Sigmoid colon (tissue), 7 donors: ENCODE measurements around the gene KIF6. TPM values are rescaled to one million over a fixed set of nuclear protein-coding genes. Genes with fewer than 3 reads are reported as not detected.
"Not testable (repeated sequence)": the region's sequence is repeated elsewhere in the genome, so short reads cannot be mapped to it uniquely, and the experiment has no call there.

ENCODE experiments used
- DNase-seq: peaks from one replicate; pipeline ENCODE4 v3.0.0-alpha.2; 2019
- H3K27ac ChIP-seq, 4 donors: fragments of 200-600 bp; sonication (generic); one replicate each; pipeline ENCODE4 v1.5.1; 2016 to 2019; ENCODE audit warnings: mild to moderate bottlenecking in 1 of 4
- H3K27me3 ChIP-seq, 3 donors: fragments of 200-600 bp; sonication (generic); one replicate each; pipeline ENCODE4 v1.5.1; 2019; ENCODE audit warnings: mild to moderate bottlenecking in 1 of 3
- H3K36me3 ChIP-seq, 4 donors: fragments of 200-600 bp; sonication (generic); one replicate each; pipeline ENCODE4 v1.5.1; 2016 to 2019
- H3K4me1 ChIP-seq, 4 donors: fragments of 200-600 bp; sonication (generic); one replicate each; pipeline ENCODE4 v1.5.1; 2017 to 2019
- H3K4me3 ChIP-seq, 4 donors: fragments of 200-600 bp; sonication (generic); one replicate each; pipeline ENCODE4 v1.5.1; 2017 to 2019; ENCODE audit warnings: mild to moderate bottlenecking in 2 of 4, moderate library complexity in 1 of 4
- H3K9me3 ChIP-seq, 4 donors: fragments of 200-600 bp in 3 of 4; sonication (generic) in 3 of 4; one replicate each; pipeline versions ENCODE4 v1.5.1 to v1.6.1; 2013 to 2019
- EP300 ChIP-seq, 4 donors: sonication (generic); formaldehyde crosslinking; IDR thresholded peaks; one replicate each; pipeline ENCODE4 v1.6.1; 2017; ENCODE audit warnings: antibody characterized with exemption in 4 of 4
- POLR2A ChIP-seq, 2 donors: fragments of 450-650 bp; IDR thresholded peaks; one replicate each; pipeline ENCODE4 v1.6.1; 2016; ENCODE audit warnings: antibody characterized with exemption in 2 of 2, mild to moderate bottlenecking in 2 of 2, moderate library complexity in 2 of 2
- POLR2AphosphoS5 ChIP-seq, 4 donors: sonication (generic); formaldehyde crosslinking; IDR thresholded peaks; one replicate each; pipeline ENCODE4 v1.6.1; 2017; ENCODE audit warnings: antibody characterized with exemption in 4 of 4
- WGBS, 2 donors: extraction: QIAGEN DNeasy Blood & Tissue Kit; methylation state at CpG; one replicate each; pipeline ENCODE4 v1.1.7; 2013; 5-methylcytosine and 5-hydroxymethylcytosine counted together
- intact Hi-C: fragments of 100-400 bp; cut with DNase I; formaldehyde crosslinking; loops from one replicate; pipeline ENCODE4 v1.15.1; 2023
- polyA plus RNA-seq, 3 donors: library from polyadenylated mRNA; stranded (reverse); fragments of 200-250 nt; gene quantifications; one replicate each; pipeline ENCODE4 v1.2.3, GENCODE V29; 2013
- total RNA-seq, 4 donors: library from RNA; depleted of rRNA; stranded (reverse); fragments of >200 nt; gene quantifications; one replicate each; pipeline ENCODE4 v1.1.0, GENCODE V29; 2016
- TF ChIP-seq, protein P1 (sequence below), 4 experiments: fragments of 450-650 bp in 3 of 4; fragments of 200-600 bp in 1 of 4; IDR thresholded peaks; one replicate each; pipeline ENCODE4 v1.5.1; 2016 to 2019; ENCODE audit warnings: antibody characterized with exemption in 4 of 4, mild to moderate bottlenecking in 3 of 4, moderate library complexity in 2 of 4
- donor health status: healthy with polysubstance abuse.
- donor health status: Bipolar disorder and iron deficiency.
- donor health status: healthy.

The KIF6 gene
- total and polyA plus RNA-seq, 7 donors = under 0.01 to 0.99 (median 0.36) TPM; not detected in 2

DNA sequence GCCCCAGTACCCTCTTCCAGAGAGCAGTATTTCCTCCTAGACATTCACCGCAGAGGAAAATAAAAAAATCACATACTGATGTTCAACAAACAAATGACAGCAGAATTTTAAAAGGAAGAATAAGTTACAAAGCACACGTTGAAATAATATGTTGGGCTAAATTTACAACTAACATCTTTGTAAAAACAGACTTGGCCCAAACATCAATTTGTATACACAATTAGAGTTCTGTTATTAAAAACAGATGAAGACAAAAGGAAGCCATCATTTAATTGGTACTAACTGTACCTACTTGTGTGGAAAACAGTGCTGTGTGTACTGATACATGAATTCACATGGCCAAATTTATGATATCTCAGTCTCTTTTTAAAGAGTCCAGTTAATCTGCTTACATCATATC, 46.3 kb downstream of the KIF6 start:
- DNase-seq = no peak
- intact Hi-C loops = no loop called here
- no peak overlapping the region for H3K27ac ChIP-seq
- TF ChIP-seq EP300 (IDR thresholded peaks at IDR 0.05) (no peak), POLR2A (IDR thresholded peaks at IDR 0.05) (no peak)
- no peaks in the 10 kb centered on the region for H3K4me1 ChIP-seq
- no peak overlapping the region for H3K4me3 ChIP-seq
- H3K36me3 ChIP-seq = no peaks in the 10 kb centered on the region
- no peaks in the 10 kb centered on the region for H3K9me3 ChIP-seq
- H3K27me3 ChIP-seq = no peaks in the 10 kb centered on the region
- 81 to 87% methylated on average over 2 of the region's 2 CpGs for WGBS, 2 donors

DNA sequence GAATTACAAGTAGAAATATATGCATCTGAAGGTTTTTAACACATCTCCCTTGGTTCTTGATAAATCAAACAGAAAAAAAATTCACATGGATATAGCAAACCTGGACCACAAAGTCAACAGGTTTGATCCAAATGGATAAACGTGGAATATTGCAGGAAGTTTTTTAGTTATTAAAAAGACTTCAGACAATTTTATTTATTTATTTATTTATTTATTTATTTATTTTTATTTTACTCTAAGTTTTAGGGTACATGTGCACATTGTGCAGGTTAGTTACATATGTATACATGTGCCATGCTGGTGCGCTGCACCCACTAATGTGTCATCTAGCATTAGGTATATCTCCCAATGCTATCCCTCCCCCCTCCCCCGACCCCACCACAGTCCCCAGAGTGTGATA, 47.9 kb downstream of the KIF6 start:
- DNase-seq, H3K4me1 ChIP-seq, H3K36me3 ChIP-seq, H3K4me3 ChIP-seq, H3K9me3 ChIP-seq, H3K27ac ChIP-seq, intact Hi-C loops, H3K27me3 ChIP-seq: not testable (repeated sequence)
- 91 to 96% methylated on average over 2 of the region's 3 CpGs for WGBS, 2 donors

DNA sequence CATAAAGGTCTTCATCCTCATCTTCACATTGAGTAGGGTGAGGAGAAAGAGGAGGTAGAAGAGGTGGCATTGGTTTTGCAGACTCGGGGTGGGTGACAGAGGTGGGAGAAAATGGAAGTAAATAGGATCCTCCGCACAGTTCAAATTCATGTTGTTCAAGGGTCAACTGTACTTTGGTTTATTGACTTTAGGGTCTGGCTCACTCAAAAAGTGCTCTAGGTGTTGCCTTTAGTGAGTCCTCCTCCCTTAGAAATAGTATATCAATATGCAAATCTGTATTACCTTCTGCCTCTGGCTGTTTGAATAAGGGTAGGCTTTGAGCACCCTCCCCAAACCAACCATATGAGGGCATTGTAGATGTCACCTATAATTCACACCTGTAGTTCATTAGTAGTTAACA, 54.7 kb downstream of the KIF6 start:
- WGBS, 2 donors = 87 to 92% methylated on average over 2 of the region's 2 CpGs

DNA sequence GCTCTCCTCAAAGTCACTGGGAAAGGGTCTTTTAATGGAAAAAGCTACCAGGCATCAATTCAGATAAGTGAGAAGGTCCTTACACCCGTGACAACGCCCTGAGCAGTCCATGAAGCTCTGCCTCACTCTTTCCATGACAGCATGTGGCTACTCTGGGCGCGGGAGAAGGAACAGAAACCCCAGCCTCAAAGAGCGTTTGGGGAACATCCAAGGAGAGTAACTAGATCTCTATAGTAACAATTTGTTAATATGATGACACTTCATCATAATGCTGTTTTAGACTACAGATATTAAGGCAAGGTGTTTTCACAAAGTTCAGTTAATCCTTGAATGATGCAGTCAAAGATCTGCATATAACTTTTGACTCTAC, 55.2 kb downstream of the KIF6 start:
- H3K9me3 ChIP-seq = peaks cover 0 to 4% (median 1%) of the 10 kb centered on the region in 4 donors
- peak overlapping the region in 1 of 4 donors; percentile 30 for H3K27ac ChIP-seq
- H3K27me3 ChIP-seq = no peaks in the 10 kb centered on the region
- intact Hi-C loops = no loop called here
- H3K4me1 ChIP-seq = no peaks in the 10 kb centered on the region
- DNase-seq = no peak
- WGBS, 2 donors = 86 to 89% methylated on average over 5 of the region's 5 CpGs
- no peak overlapping the region for H3K4me3 ChIP-seq
- H3K36me3 ChIP-seq = no peaks in the 10 kb centered on the region
- TF ChIP-seq, protein P1, sequence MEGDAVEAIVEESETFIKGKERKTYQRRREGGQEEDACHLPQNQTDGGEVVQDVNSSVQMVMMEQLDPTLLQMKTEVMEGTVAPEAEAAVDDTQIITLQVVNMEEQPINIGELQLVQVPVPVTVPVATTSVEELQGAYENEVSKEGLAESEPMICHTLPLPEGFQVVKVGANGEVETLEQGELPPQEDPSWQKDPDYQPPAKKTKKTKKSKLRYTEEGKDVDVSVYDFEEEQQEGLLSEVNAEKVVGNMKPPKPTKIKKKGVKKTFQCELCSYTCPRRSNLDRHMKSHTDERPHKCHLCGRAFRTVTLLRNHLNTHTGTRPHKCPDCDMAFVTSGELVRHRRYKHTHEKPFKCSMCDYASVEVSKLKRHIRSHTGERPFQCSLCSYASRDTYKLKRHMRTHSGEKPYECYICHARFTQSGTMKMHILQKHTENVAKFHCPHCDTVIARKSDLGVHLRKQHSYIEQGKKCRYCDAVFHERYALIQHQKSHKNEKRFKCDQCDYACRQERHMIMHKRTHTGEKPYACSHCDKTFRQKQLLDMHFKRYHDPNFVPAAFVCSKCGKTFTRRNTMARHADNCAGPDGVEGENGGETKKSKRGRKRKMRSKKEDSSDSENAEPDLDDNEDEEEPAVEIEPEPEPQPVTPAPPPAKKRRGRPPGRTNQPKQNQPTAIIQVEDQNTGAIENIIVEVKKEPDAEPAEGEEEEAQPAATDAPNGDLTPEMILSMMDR (IDR thresholded peaks at IDR 0.05) = no peak
- no peak for TF ChIP-seq EP300 (IDR thresholded peaks at IDR 0.05)
- TF ChIP-seq POLR2A (IDR thresholded peaks at IDR 0.05) = no peak
- no peak for TF ChIP-seq POLR2AphosphoS5 (IDR thresholded peaks at IDR 0.05)

More for the DNA sequence above, 54.7 kb downstream of the KIF6 start:
- Histone ChIP-seq H3K4me1 (no peaks in the 10 kb centered on the region), H3K36me3 (no peaks in the 10 kb centered on the region), H3K9me3 (peaks cover 0 to 4% (median 1%) of the 10 kb centered on the region in 4 donors), H3K27me3 (no peaks in the 10 kb centered on the region), H3K4me3 (no peak overlapping the region), H3K27ac (no peak overlapping the region)
- DNase-seq = no peak
- TF ChIP-seq EP300 (IDR thresholded peaks at IDR 0.05) (no peak), POLR2AphosphoS5 (IDR thresholded peaks at IDR 0.05) (no peak), POLR2A (IDR thresholded peaks at IDR 0.05) (no peak)
- TF ChIP-seq, protein P1 (IDR thresholded peaks at IDR 0.05) = no peak
- intact Hi-C loops = no loop called here

DNA sequence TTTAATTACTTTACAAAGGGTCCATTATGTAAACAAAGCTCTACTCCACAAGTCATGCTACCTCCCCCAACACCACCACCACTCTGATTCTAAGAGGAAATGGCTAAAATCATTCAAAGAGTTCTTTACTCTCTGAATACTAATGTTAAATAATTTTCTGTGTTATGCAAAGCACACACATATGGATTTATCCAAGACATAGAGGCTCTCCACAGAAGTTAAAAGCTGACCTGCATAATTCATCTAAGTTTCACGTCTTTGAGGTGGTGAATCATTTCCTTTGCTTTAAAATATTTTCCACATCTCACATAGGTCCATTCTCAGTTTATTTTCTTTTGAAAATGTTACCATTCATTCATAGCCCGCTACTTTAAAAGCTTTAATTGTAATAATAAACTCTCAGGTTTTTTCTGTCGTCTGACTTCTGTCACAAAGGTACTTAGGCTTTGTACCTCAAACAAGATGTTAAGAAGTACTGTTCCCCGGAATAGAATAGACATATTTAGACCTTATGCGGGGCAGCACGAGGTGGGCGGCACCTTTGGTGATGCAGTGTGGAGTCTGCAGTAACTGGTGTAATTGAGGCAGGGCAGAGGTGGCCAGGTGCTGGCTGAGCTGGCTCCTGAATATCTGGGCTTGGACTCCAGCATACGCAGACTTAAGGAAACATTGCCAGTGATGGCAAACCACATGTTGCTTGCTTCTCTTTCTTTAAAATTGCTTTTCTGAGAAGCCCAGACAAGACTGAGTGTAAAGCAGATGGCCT, 55.8 kb downstream of the KIF6 start:
- Histone ChIP-seq H3K27ac (peak overlapping the region in 1 of 4 donors; percentile 30), H3K4me1 (no peaks in the 10 kb centered on the region), H3K4me3 (no peak overlapping the region), H3K27me3 (no peaks in the 10 kb centered on the region), H3K36me3 (no peaks in the 10 kb centered on the region), H3K9me3 (peaks cover 0 to 4% (median 1%) of the 10 kb centered on the region in 4 donors)
- intact Hi-C loops = no loop called here
- no peak for DNase-seq
- TF ChIP-seq POLR2AphosphoS5 (IDR thresholded peaks at IDR 0.05) (no peak), EP300 (IDR thresholded peaks at IDR 0.05) (no peak), POLR2A (IDR thresholded peaks at IDR 0.05) (no peak)
- TF ChIP-seq, protein P1 (IDR thresholded peaks at IDR 0.05) = no peak
- 74% methylated on average over 8 of the region's 8 CpGs for WGBS, 2 donors
